ENCODE results near the gene ETHE1.

The ETHE1 gene

DNA sequence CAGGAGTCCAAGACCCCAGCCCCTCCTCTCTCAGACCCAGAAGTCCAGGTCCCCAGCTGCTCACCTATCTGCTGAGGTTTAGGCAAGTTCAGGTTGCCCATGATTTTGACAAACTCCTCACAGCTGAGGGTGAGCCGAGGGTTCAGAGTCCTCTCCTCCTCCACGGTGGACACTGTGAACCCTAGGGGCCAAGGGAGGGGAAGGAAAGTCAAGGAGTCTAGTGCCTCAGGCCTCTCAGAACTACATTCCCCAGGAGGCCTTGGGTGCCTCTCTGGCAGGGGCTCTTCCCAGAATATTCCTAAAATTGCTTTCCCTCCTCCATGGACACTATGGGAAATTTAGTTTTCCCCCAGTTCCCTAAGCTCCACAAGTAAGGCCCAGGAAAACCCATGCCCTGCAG is 19.1 kb downstream of the ETHE1 start:
- Histone ChIP-seq H3K4me3 (no peak overlapping the region), H3K4me1 (peaks cover 19 to 43% (median 28%) of the 10 kb centered on the region in 10 experiments), H3K9me3 (replicated peaks in 1 of 11) (no peaks in the 10 kb centered on the region), H4K20me1 (peaks cover 0 to 38% (median 4%) of the 10 kb centered on the region in 11 experiments; a peak in 12 of 22 replicates), H3K27me3 (no peaks in the 10 kb centered on the region), H3K4me2 (no peak overlapping the region), H3K9ac (no peak overlapping the region), H3K36me3 (peaks cover 48 to 72% (median 64%) of the 10 kb centered on the region in 11 experiments), H3K27ac (no peak overlapping the region)
- no peak for TF ChIP-seq Cebpa-rat (IDR thresholded peaks at IDR 0.05)

DNA sequence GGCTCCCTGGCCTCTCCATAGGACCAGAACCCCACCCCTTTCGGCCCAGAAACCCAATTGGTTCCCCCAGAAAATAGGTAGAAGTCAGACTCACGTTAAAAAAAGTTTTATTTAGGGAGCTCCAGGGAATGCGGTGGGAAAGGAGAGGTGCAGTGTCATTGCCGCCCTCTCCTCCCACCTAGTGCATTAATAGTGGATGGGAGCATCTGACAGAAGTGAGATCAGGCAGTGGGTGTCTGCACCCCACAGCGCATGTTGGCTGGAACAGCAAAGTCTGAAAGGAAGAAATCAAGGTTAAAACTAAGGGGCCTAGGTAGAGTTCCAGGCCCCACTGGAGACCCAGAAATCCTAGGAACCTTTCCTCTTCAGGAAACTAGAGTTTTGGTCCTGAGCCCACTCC is 20.4 kb downstream of the ETHE1 start:
- Histone ChIP-seq H3K9ac (no peak overlapping the region), H3K9me3 (replicated peaks in 1 of 11) (no peaks in the 10 kb centered on the region), H3K4me2 (no peak overlapping the region), H4K20me1 (peaks cover 0 to 35% (median 0%) of the 10 kb centered on the region in 11 experiments; a peak in 9 of 22 replicates), H3K36me3 (peaks cover 45 to 69% (median 58%) of the 10 kb centered on the region in 11 experiments), H3K4me3 (no peak overlapping the region), H3K27me3 (no peaks in the 10 kb centered on the region), H3K4me1 (peaks cover 24 to 55% (median 40%) of the 10 kb centered on the region in 10 experiments; a peak in 19 of 20 replicates), H3K27ac (no peak overlapping the region)
- no peak for TF ChIP-seq Cebpa-rat (IDR thresholded peaks at IDR 0.05)

GRCh38 chr19:43505941-43506340 is 21.1 kb downstream of the ETHE1 start:
- TF ChIP-seq Cebpa-rat (IDR thresholded peaks at IDR 0.05), result no peak

DNA sequence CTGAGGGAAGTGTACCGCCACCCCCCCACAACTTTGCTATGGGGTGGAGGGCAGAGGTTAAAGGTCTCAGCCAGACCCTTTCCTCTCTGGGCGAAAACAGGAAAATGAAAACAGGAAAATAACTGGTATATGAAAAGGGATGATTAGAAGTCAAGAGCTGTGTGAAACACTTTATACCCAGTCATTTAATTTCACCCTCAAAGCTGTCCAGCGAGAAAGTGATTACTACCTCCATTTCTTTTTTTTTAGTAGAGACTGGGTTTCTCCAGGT is 21.9 kb downstream of the ETHE1 start:
- no peak for TF ChIP-seq Cebpa-rat (IDR thresholded peaks at IDR 0.05)
- Histone ChIP-seq H4K20me1 (peaks cover 0 to 36% (median 0%) of the 10 kb centered on the region in 11 experiments; a peak in 8 of 22 replicates), H3K4me3 (peak overlapping the region in 9 of 10 experiments; percentile 69 to 81 (median 73); a peak in 15 of 20 replicates), H3K27me3 (no peaks in the 10 kb centered on the region), H3K9me3 (replicated peaks in 1 of 11) (no peaks in the 10 kb centered on the region), H3K4me1 (peaks cover 24 to 45% (median 40%) of the 10 kb centered on the region in 10 experiments; a peak in 19 of 20 replicates), H3K36me3 (peaks cover 32 to 65% (median 46%) of the 10 kb centered on the region in 11 experiments), H3K27ac (peak overlapping the region in 8 of 11 experiments; percentile 4 to 76 (median 66); a peak in 11 of 22 replicates), H3K9ac (peak overlapping the region in 10 of 11 experiments; percentile 75 to 88 (median 80); a peak in 18 of 22 replicates), H3K4me2 (peak overlapping the region; percentile 86 to 97 (median 95))

More at GRCh38 chr19:43505941-43506340, 21.1 kb downstream of the ETHE1 start:
- Histone ChIP-seq H3K4me1 (peaks cover 24 to 53% (median 41%) of the 10 kb centered on the region in 10 experiments; a peak in 19 of 20 replicates), H3K9ac (no peak overlapping the region), H3K36me3 (peaks cover 40 to 69% (median 55%) of the 10 kb centered on the region in 11 experiments), H3K4me2 (peak overlapping the region in 2 of 11 experiments; percentile 91 to 97; a peak in 1 of 22 replicates), H3K9me3 (replicated peaks in 1 of 11) (no peaks in the 10 kb centered on the region), H3K4me3 (no peak overlapping the region), H4K20me1 (peaks cover 0 to 36% (median 0%) of the 10 kb centered on the region in 11 experiments; a peak in 9 of 22 replicates), H3K27ac (no peak overlapping the region), H3K27me3 (no peaks in the 10 kb centered on the region)

- peaks cover 26 to 65% (median 41%) of the 10 kb centered on the region in 11 experiments for H3K36me3 ChIP-seq
- peaks cover 0 to 32% (median 0%) of the 10 kb centered on the region in 11 experiments; a peak in 8 of 22 replicates for H4K20me1 ChIP-seq
- H3K9me3 ChIP-seq (replicated peaks in 1 of 11), result no peaks in the 10 kb centered on the region
- peak within 1 kb of the TSS; percentile 90 to 97 (median 95) for H3K4me2 ChIP-seq
- peak within 1 kb of the TSS; percentile 62 to 81 (median 73) for H3K4me3 ChIP-seq
- TF ChIP-seq Cebpa-rat (IDR thresholded peaks at IDR 0.05), result no peak
- peaks cover 24 to 40% (median 36%) of the 10 kb centered on the region in 10 experiments; a peak in 19 of 20 replicates for H3K4me1 ChIP-seq
- peak within 1 kb of the TSS; percentile 32 to 76 (median 73); a peak in 21 of 22 replicates for H3K27ac ChIP-seq
- no peaks in the 10 kb centered on the region for H3K27me3 ChIP-seq
- H3K9ac ChIP-seq, result peak within 1 kb of the TSS; percentile 75 to 88 (median 80)
Measured at GRCh38 chr19:43504426-43505185, 22.4 kb downstream of the ETHE1 start, which contains the start of gene PHLDB3. TSS of gene PHLDB3 (minus strand) at chr19:43504746. CDS start at chr19:43504118, 628 bp downstream.

DNA sequence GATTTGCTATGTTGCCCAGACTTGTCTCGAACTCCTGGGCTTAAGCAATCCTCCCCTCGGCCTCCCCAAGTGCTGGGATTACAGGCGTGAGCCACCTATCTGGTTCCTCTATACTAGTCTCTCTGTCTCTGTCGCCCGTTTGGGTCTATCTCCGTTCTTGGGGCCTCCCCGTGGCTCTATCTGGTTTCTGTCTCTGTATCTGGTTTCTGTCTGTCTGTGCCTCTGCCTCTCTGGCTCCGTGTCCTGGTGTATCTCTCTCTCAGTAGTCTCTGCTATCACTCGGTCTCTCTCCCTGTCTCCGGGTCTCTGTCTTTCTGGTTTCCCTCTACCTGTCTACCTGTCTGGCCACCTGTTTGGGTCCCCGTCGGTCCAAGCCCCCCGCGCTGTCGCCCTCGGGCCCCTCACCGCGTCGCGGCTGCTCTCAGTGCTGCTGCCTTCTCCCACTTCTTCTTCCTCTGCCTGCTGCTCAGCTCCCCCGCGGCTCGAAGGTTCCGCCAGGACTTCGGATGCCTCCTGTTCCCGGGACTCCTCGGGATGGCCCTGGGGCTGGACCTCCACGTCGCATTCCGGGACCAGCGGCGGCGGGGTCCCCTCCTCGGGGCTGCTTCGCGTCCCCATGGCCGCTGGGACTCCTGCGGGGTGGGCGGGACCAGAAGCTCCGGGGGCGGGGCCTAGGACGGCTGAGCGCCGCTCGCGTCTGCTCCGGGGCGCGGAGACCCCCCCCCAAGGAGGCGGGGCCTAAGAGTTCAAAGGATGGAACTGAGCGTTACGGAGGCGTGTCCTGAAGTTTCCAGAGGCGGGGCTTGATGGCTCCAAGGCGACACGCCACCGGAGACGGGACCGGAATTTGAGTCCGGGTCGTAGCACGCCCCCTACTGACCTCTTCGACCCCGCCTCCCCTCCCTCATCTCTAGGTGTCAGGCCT is 23.2 kb downstream of the ETHE1 start:
- Histone ChIP-seq H3K27ac (peak overlapping the region; percentile 32 to 76 (median 73); a peak in 21 of 22 replicates), H3K27me3 (no peaks in the 10 kb centered on the region), H3K9ac (peak overlapping the region; percentile 75 to 88 (median 80)), H3K36me3 (peaks cover 20 to 58% (median 33%) of the 10 kb centered on the region in 11 experiments), H3K4me1 (peaks cover 28 to 42% (median 35%) of the 10 kb centered on the region in 10 experiments; a peak in 19 of 20 replicates), H3K4me3 (peak overlapping the region; percentile 62 to 81 (median 73)), H3K4me2 (peak overlapping the region; percentile 90 to 97 (median 95)), H4K20me1 (peaks cover 0 to 30% (median 0%) of the 10 kb centered on the region in 11 experiments; a peak in 8 of 22 replicates), H3K9me3 (replicated peaks in 1 of 11) (no peaks in the 10 kb centered on the region)
- TF ChIP-seq Cebpa-rat (IDR thresholded peaks at IDR 0.05), result no peak

DNA sequence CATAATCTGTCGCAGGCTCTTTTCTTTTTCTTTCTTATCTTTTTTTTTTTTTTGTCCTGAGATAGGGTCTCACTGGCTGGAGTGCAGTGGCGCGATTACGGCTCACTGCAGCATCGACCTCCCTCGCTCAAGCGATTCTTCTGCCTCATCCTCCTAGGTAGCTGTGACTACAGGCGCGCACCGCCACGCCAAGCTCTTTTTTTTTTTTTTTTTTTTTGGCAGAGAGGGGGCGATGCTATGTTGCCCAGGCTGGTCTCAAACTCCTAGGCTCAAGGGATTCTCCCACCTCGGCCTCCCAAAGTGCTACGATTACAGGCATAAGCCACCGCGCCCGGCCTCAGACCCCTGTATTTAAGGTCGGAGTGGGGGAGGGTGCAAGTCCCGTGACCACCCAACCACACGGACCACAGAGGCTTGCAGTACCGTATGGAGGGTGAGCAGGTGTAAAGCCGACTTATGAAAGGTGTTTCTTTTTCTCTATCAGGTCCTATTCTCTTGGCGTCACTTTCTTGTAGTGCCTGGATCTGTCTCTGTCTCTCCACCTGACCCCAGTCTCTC is 24.5 kb downstream of the ETHE1 start:
- Histone ChIP-seq H4K20me1 (peaks cover 0 to 28% (median 0%) of the 10 kb centered on the region in 11 experiments; a peak in 7 of 22 replicates), H3K4me3 (peak overlapping the region in 6 of 10 experiments; percentile 69 to 81 (median 74); a peak in 2 of 20 replicates), H3K27me3 (no peaks in the 10 kb centered on the region), H3K9me3 (replicated peaks in 1 of 11) (no peaks in the 10 kb centered on the region), H3K4me1 (peaks cover 28 to 45% (median 35%) of the 10 kb centered on the region in 10 experiments; a peak in 19 of 20 replicates), H3K36me3 (peaks cover 15 to 52% (median 29%) of the 10 kb centered on the region in 11 experiments), H3K4me2 (peak overlapping the region; percentile 88 to 97 (median 93)), H3K27ac (no peak overlapping the region), H3K9ac (peak overlapping the region in 7 of 11 experiments; percentile 76 to 88 (median 80); a peak in 6 of 22 replicates)
- TF ChIP-seq Cebpa-rat (IDR thresholded peaks at IDR 0.05), result no peak

Data from BLaER1 treated with 17β-estradiol and CSF1 and Interleukin-3, amounts not matched to agents 10 nM and 100 nM (cell line).